HG03196 (cell line): ENCODE data around the gene LGR5.
"Not testable (repeated sequence)": the region's sequence is repeated elsewhere in the genome, so short reads cannot be mapped to it uniquely, and the experiment has no call there.

Experiments used
- ATAC-seq: cut with Tn5 transposase; IDR thresholded peaks from one replicate; pipeline ENCODE4 v1.9.1; 2021; ENCODE audit not compliant: unreplicated experiment

LGR5 gene

DNA sequence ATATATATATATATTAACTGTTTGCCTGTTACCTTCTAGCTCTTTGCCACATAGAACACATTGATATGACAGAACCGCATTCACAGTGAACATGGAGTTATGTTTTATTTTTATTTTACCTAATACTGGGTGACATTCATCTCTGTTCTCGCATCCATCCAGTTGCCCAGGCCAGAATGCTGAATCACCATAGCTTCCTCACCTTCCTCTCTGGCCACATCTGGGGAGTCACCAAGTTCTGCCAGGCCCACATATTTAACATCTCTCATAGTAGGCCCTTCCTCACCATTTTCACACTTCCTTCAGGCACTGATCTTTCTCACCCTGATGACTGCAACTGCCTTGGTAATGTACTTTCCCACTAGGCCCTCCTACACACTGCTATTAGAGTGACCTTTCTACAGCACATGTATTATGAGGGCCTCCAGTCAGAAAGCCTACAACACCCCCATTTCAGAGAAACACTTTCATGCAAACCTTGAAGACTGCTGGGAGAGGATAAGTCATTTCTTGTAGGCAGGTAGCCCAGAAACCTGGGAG, 106.8 kb downstream of the LGR5 start:
- no peak for ATAC-seq

- no peak for ATAC-seq
These were observed 109.3 kb downstream of the LGR5 start for GRCh38 chr12:71548893-71549292.

GRCh38 chr12:71551529-71551928, 111.9 kb downstream of the LGR5 start:
- ATAC-seq, result no peak

- no peak for ATAC-seq
These were observed 113.3 kb downstream of the LGR5 start for GRCh38 chr12:71552728-71553501.

DNA sequence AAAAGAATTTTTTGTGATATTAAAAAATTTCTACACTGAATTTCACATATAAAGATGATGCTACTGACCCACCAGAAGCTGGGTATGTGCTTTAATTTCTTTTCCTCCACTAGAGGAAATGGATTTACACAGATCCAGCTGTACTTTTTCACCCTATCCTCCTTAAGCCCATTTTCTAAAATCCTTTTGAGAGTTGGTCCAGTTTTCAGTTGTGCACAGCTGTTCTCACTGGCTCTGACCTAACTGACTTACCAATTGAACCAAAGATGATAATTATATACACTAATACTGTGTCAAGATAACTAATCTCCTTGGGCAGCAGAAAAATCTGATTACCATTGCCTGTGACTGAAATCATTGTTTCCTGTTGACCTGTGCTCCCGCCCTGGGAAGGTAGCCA, 115.6 kb downstream of the LGR5 start:
- no peak for ATAC-seq

GRCh38 chr12:71555789-71556188, 116.2 kb downstream of the LGR5 start:
- ATAC-seq, result not testable (repeated sequence)

DNA sequence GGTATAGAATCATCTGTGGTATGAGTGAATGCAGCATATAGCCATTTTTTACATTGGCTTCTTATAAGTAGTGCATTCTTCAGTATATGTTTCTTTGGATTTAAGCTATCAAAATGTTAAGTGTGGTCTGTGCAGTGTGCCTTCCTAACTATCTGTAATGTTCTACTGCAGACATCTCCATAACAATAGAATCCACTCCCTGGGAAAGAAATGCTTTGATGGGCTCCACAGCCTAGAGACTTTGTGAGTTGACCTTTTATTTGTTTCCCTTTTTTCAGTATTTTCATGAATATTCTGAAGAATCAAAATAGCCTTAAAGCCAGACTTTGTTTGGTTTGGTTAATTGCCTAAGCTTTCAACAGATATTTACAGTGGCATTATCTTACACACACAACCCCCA, 116.8 kb downstream of the LGR5 start:
- ATAC-seq, result no peak

DNA sequence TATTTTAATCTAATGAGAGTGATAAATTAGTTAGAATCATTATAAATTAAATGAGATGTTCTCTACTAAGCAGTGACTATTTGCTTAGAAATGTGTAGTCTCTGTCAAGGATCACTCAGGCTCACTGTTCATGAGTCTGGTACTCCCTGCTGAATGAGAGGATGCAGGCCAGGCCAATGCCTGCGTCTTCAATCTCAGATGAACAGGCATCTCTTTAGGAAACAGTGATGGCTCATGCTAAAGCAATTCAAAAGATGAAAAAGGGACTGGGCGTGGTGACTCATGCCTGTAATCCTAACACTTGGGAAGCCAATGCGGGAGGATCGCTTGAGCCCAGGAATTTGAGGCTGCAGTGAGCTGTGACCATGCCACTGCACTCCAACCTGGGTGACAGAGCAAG, 117.3 kb downstream of the LGR5 start:
- ATAC-seq, result no peak

- no peak for ATAC-seq
These were observed 118.8 kb downstream of the LGR5 start for GRCh38 chr12:71558445-71558844.

DNA sequence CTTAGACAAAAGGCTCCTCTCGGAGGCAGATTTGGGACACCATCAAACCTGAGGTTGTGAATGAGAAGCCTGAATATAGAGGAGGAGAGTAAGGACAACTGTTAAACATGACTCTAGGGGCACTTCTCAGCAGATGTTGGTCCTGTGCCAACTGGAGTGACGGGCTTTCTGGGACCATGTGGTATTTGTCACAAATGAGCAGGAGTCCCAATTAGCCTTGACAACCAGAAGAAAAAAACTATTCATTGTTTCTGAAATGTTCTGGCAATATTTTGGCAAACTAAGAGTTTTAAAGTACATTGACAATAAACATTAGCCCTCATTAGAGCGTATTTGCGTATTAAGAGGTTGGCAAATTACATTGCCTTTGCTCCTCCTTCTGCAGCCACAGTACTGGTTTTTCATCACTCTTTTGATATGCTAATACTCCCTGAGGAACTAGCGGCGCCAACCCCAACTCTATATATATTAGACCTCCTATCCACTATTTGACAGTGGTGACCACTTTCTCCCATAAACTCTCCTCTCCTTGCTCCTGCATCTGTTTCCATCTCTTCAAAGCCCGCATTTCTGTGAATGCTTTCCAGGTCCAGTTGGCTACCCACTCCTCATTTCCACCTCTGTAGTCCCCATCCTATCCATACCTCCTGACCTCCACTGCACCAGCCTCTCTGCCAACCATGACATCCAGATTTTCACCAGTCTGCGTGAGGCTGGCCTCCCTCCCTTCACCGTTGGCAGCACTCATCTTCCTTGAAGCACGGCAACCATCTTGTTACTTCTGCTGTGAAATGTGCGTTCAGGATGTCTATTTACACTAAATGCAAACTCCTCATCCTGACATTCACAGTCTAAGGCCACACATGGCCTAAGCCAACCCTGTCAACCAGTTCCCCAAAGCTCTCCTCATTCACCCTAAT, 123.3 kb downstream of the LGR5 start:
- no peak for ATAC-seq

DNA sequence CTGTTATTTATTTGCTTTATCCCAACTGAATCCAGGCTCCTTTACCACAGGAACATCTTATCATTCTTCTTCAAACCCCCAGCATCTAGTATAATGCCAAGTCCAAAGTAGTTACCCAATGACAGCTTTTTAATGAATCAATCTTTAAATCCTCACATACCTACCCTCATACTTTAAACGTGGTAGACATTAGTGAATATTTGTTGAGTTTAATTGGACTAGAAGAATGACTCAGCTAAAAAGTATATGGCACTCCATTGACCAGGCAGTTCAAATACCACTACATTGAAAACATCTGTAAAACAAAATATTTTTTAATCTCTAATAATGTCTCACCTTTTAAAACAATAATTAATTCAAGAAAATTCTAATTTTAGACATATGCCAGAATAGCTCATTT, 125.9 kb downstream of the LGR5 start:
- ATAC-seq, result no peak

GRCh38 chr12:71566655-71567054, 127.1 kb downstream of the LGR5 start:
- no peak for ATAC-seq

DNA sequence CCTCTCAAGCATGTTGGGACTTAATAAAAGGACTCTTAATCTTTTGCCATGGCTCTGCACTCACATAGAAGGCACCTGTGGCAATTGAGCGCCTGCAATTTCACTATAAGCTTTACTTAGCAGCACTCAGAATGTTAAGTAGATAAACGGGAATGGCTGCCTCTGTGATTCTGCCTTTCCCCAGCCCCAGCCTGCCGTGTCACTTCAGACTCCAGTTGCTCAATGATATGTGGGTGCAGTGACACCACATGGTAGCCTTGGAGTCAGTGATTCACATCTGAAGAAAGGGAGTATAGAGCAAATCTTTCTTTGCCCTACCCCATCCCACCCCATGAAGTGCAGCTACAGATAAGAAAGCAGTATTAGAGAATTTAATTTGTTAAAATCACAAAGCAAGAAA, 127.9 kb downstream of the LGR5 start:
- no peak for ATAC-seq

- not testable (repeated sequence) for ATAC-seq
These were observed 130.3 kb downstream of the LGR5 start for GRCh38 chr12:71569885-71570284.

DNA sequence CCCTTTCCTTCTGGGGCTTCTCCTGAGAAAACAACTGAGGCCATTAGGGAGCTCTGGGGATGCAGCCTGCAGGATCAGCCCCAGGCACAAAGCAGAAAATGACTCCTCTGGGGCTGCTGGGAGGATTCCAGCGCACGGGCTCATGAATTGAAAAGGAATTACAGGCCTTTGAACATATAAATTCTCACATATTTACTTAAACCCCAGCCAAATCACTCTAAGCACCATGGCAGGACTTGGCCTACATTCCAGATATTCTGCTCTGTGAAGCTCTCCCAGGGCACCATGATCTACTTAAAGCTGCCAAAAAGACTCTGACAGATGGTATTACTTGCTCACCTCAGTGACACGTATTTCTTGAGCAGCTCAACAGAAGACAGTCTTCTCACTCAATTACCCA, 136.9 kb downstream of the LGR5 start:
- ATAC-seq, result no peak

- ATAC-seq, result no peak
These were observed 139.2 kb downstream of the LGR5 start for GRCh38 chr12:71578694-71579258.

GRCh38 chr12:71581206-71581605, 141.6 kb downstream of the LGR5 start:
- ATAC-seq, result no peak

DNA sequence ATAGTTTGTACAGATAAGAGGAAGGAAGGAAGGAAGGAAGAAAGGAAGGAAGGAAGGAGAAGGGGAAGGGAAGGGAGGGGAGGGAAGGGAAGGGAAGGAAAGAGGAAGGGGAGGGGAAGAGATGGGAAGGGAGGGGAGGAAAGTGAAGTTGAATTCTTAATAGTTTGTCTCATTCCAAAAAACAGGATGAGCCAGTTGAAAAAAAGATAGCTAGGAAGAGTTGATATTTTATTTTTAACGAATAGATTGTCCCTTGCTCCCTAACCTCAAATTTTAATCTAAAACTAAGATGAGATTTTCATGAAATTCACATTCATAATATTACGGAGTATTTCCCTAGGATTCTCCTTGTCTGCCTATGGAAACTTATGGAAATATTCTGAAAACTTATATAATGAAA, 143.3 kb downstream of the LGR5 start:
- ATAC-seq, result no peak

- ATAC-seq, result no peak
These were observed 144.8 kb downstream of the LGR5 start for GRCh38 chr12:71584356-71584755.

DNA sequence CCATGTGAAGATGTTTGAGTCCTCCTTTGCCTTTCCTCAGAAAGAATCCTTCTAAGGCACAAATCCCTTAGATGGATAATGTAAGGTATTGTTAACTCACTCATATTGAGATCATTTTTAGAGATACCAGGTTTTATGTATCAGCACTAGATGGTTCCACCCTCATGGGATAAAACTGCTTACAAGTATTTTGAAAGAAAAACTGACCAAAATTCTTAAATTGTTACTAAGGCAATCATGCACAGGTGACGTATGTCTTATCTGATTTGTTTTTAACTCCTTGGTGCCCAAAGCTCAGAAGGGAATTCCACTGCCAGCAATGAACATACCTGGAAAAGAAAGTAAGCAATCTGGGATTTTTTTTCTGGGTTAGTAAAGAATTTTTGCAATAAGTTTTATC, 145.6 kb downstream of the LGR5 start:
- no peak for ATAC-seq

- no peak for ATAC-seq
These were observed 147.4 kb downstream of the LGR5 start for GRCh38 chr12:71587012-71587411.

DNA sequence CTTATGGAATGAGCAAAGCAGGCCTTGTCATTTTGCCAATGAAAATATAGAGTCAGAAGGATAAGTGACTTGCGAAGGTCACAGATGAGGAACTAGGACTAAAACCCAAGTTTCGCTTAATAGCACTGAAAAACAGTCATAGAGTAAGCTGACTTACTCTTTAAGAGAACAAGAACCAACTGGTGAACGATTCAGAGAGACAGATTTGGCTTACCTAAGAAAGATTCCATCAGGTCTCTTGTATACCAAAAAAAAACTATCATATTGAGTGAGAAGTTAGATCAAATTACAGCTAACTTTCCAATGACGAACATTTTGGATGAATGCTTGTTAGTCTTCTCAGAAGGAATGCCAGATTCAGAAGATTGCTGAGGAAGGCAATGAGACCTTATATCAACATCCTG, 149.9 kb downstream of the LGR5 start:
- no peak for ATAC-seq
